ENCODE measurements around the gene TUBB4A. TPM values are rescaled to one million over a fixed set of nuclear protein-coding genes. Genes with fewer than 3 reads are reported as not detected.
A peak's percentile ranks its signal among the peaks of the same experiment; 100 is the strongest.

Gene TUBB4A
- polyA plus RNA-seq, 1 donor, result 27.6 TPM

DNA sequence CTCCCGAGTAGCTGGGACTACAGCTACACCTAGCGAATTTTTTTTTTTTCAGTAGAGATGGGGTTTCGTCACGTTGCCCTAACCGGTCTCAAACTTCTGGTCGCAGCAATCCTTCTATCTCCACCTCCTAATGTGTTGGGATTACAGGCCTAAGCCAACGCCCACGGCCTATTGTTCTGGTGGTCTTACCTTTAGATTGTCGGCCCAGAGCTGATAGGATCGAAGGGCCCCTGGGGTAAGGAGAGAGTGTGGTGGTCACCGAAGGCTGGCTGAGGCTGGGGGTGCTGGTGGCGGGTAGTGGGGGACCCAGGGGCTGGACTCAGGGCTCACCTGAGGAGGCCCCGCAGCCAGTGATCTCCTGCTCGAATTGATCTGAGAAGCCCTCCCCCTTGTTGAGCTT, 31.0 kb downstream of the TUBB4A start:
- no peak for DNase-seq

- DNase-seq, result no peak
Observed at GRCh38 chr19:6470173-6470572, 31.9 kb downstream of the TUBB4A start.

DNA sequence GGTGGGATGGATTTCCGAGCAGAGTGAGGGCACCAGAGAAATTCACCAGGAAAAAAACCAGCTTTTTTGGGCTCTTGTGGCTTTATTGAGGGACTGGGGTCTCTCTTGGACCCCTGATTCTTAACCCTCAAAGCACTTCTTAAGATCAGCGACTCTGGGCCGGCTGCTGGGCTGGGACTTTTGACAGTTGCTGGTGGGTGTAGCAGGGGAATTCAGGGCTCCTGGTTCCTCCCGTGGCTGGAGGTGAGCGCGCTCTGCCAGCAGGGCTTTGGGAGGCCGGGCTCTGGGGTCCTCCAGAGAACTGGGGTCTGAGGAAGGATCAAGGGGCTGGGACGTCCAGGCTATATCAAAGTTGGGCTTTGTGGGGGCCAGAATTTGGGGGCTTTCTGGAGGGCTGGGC, 34.7 kb downstream of the TUBB4A start:
- no peak for DNase-seq

DNA sequence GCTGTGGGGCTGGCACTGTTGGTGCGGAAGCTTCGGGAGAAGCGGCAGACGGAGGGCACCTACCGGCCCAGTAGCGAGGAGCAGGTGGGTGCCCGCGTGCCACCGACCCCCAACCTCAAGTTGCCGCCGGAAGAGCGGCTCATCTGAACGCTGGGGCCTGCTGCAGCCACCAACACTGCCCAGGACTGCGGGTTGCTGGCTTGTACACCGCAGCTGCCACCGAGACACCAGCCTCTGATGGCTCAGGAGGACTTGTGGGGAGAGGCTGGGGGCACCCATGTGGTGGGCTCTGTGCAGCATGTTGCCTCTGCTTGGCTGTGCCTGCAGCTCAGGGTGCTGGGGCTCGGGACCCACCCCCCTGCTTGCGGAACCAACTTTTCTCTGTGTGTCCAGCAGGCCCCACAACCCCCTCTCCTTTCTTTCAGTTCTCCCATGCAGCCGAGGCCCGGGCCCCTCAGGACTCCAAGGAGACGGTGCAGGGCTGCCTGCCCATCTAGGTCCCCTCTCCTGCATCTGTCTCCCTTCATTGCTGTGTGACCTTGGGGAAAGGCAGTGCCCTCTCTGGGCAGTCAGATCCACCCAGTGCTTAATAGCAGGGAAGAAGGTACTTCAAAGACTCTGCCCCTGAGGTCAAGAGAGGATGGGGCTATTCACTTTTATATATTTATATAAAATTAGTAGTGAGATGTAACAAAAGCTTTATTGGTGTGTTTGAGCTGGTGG, 35.4 kb downstream of the TUBB4A start:
- DNase-seq, result no peak

DNA sequence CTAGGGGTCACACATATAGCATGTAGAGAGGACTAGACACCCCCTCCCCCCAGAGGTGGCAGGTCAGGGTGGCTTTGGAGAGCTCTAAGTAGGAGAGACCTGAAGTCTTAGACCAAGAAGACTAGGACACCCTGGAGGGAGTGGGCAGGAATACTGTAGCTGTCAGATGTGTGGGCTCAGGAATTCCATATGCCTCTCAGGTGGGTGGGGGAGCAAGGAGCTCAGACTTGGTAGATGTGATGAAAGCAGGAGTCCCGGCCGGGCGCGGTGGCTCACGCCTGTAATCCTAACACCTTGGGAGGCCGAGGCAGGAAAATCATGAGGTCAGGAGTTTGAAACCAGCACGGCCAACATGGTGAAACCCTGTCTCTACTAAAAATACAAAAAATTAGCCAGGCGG, 36.4 kb downstream of the TUBB4A start:
- no peak for DNase-seq

- DNase-seq, result no peak
Observed at GRCh38 chr19:6465006-6465405, 37.1 kb downstream of the TUBB4A start.

GRCh38 chr19:6464070-6464873, 37.8 kb downstream of the TUBB4A start, which contains the start of gene CRB3:
Gene CRB3 (plus strand): TSS chr19:6464271. CDS start chr19:6464702, 431 bp downstream.
- peak; percentile 68 for DNase-seq

- DNase-seq, result peak; percentile 99
Observed at GRCh38 chr19:6460099-6460884, 41.8 kb downstream of the TUBB4A start.

DNA sequence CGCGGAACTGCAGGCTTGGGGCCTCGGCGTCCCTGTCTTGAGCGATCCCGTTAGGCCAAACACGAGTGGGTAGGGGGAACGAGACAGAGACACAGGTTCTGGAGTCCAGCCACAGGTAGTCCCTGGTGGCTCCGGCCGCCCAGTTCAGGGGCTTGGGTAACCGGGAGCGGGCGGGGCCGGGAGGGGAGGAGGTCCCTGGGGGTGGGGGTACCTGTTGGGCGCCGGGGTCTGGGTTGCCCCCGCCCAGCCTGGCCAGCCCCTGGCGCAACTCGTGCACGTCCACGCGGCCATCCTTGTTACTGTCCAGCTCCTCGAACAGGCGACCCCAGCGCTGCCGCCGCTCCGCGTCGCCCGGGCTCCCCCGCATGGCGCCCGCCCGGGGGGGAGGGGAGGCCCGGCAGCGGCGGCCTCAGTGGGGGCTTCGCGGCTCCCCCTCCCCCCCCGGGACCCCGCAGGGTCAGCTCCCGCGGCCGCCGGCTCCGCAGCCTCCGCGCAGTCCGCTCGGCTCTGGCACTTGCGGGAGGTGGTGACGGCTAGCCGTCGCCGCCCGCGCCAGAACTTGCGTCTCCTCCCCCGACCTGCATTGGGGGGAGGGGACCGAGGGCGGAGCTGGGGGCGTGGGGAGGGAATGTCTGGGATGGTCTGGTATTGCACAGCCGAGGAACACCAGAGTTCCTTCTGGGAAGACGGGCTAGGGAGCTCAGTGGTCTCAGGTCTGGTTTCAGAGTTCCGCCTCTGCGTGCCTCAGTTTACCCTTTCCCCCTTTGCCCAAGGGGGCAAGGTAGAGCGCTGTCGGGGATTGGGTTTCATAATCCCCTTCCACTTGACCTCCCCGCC, 42.6 kb downstream of the TUBB4A start, which contains the start of gene SLC25A23:
TSS of gene SLC25A23 (minus strand) at position 531 of the 837 bp plus-strand sequence. CDS start at position 367, 164 bp downstream.
- DNase-seq, result peak; percentile 75

GRCh38 chr19:6458695-6459261, 43.3 kb downstream of the TUBB4A start:
- no peak for DNase-seq

DNA sequence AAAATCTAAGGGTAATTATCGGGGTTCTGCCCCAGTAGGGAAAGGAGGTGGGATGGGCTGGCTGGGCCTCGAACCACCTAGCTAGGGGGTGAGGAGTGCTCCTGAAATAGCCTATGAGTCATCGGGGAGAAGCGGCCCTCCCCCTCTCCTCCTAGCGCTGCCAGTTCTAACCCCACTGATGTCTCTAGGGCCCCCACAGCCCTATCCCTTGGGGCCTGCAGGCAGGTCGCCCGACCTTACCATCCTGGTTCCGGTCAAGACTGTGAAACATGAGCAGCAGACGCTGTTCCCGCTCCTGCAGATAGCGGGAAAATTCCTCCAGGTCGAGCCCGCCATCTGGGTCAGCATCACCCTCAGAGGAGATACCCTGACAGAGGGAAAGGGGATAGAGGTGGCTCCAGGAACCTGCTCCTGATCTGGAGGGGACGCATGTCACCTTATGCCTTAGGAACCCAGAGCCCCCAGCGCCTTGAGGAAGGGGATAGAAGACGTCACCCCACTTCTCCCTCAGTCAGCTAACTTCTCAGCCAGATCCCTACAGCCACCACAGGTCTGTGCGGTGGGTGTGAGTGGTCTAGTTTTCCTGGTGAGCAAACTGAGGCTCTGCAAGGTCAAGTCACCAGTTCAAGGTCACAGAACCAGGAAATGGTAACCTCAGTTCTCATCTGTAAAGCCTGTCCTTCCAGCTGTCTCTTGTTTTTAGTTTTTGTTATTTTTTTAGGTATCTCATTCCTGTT, 44.0 kb downstream of the TUBB4A start:
- no peak for DNase-seq

- no peak for DNase-seq
Observed at GRCh38 chr19:6455924-6456323, 46.2 kb downstream of the TUBB4A start.

DNA sequence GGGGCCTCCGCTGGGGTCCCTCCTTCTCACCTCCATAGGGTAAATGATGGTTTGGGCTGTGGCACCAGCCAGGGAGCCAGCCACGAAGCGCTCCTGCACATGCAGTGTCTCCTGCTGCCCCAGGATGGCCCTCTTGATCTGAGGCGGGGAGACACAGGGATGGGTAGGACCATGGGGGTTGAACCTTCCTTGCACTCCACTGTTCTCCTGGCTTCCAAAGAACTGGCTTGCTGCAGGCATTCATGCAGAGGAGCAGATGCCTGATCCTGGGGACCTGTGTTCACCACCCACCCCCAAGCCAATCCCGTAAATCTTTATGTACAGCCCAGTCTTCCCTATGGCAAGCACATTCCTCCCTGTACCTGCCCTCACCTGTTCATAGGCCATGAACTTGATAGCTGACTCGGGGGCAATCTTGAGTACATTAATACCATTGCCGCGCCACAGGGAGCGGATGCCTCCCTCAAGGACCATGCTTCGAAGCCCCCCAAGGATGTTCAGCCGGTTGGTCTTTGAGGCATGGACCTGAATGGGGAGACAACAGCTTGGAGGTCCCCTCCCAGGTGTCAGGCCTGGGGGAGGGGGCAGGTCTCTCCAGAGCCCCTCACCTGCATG, 48.1 kb downstream of the TUBB4A start:
- no peak for DNase-seq

GRCh38 chr19:6452899-6453298, 49.2 kb downstream of the TUBB4A start:
- DNase-seq, result no peak

DNA sequence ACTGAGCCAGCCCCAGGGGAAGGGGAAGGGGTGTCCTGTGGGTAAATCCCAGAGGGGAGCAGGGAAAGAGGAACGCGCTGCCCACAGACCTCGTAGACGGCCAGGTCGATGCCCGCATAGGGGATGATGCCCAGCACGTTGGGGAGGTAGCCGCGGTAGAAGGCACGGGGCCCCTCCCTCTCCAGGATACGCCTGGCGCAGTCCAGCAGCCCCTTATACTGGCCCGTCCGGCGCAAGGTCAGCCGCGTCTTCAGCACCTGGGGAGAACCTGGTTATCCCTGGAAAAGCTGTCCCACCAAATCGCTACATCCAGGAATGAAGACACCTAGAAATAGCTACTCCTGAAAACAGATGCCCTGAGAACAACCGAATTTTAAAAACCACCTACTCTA, 49.9 kb downstream of the TUBB4A start:
- DNase-seq, result no peak

DNA sequence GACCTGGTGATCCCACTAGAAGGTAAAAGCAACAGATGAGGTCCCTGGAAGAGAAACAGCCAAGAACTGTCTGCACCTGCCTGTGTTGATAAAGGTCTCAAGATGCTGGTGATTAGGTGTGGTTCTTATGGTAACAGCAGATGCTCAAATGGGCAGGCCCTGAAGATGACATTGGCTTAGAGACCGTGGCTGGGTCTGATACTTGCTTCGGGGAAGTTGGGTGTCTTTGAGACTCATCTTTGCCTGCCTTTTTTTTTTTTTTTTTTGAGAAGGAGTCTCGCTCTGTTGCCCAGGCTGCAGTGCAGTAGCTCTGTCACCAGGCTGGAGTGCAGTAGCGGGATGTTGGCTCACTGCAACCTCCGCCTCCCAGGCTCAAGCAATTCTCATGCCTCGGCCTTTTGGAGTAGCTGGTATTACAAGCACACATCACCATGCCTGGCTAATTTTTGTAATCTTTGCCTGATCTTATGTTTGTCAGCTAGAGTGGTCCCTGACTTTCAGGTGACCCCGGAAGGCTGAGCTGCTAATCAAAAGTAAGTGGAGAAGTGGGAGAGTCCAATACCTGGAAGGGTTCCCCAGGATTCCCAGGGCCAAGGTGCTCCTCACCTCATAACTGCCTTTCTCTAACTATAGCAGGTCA, 50.4 kb downstream of the TUBB4A start:
- DNase-seq, result no peak

- DNase-seq, result no peak
Observed at GRCh38 chr19:6450166-6450565, 51.9 kb downstream of the TUBB4A start.

DNA sequence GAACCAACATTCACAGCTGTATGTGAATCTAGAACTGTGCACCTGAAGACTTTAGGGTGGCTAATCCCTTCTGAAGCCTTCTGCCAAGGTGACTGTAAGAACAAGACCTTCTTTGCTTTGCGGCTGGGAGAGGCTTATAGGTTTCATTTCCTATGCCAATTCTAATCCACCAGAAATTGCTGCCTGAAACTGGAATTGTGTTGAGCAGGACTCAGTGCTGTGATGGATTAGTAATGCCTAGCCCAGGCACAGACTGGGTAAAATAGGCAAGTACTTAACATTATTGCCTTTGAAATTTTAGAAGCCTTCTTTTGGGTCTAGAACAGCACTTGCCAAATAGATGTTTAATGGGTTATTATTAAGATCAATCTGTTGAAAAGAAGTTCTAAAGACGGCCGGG, 54.1 kb downstream of the TUBB4A start:
- no peak for DNase-seq

DNA sequence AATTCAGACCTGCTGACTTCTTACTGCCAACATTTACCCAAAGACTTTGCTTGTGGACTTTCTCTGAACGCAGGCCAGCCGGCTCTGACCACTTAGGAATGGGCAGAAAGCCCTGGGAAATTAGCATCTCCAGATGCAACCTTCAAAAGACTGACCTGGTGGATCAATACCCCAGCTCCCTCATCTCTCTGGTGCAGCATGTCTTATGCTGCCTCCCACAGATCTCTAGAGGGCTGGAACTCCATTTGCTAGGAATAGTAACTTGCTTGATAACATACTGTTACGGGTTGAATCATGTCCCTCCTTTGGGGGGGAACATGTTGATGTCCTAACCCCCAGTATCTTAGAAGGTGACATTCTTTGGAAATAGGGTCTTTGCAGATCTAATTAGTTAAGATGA, 55.7 kb downstream of the TUBB4A start:
- DNase-seq, result no peak

Measured in left kidney (tissue), 2 donors.